BLaER1 (cell line): ENCODE measurements around the gene CKMT2.

Experiments used
- H3K27ac ChIP-seq: shearing (Covaris generic); formaldehyde crosslinking; 2 replicates; pipeline ENCODE4 v1.8.1; 2022
- H3K27me3 ChIP-seq: shearing (Covaris generic); formaldehyde crosslinking; 2 replicates; pipeline ENCODE4 v1.8.1; 2022
- H3K36me3 ChIP-seq: shearing (Covaris generic); formaldehyde crosslinking; 2 replicates; pipeline ENCODE4 v1.8.1; 2022
- H3K4me1 ChIP-seq: shearing (Covaris generic); formaldehyde crosslinking; 2 replicates; pipeline ENCODE4 v1.8.1; 2022
- H3K4me2 ChIP-seq: shearing (Covaris generic); formaldehyde crosslinking; 2 replicates; pipeline ENCODE4 v1.8.1; 2022
- H3K4me3 ChIP-seq: shearing (Covaris generic); formaldehyde crosslinking; 2 replicates; pipeline ENCODE4 v1.8.1; 2022
- H3K9ac ChIP-seq: shearing (Covaris generic); formaldehyde crosslinking; 2 replicates; pipeline ENCODE4 v1.8.1; 2022
- H3K9me3 ChIP-seq: shearing (Covaris generic); formaldehyde crosslinking; 2 replicates; pipeline ENCODE4 v1.8.1; 2022
- H4K20me1 ChIP-seq: shearing (Covaris generic); formaldehyde crosslinking; 2 replicates; pipeline ENCODE4 v1.8.1; 2022
- Cebpa-rat ChIP-seq: shearing (Covaris generic); IDR thresholded peaks from 2 replicates; pipeline ENCODE4 v1.8.1; 2022

Gene CKMT2

GRCh38 chr5:81314581-81314980 is 81.5 kb downstream of the CKMT2 start:
- no peak for TF ChIP-seq Cebpa-rat
- Histone ChIP-seq H3K27me3 (no peaks in the 10 kb centered on the region), H3K4me3 (no peak overlapping the region), H4K20me1 (no peaks in the 10 kb centered on the region), H3K4me2 (no peak overlapping the region), H3K36me3 (peaks cover 27% of the 10 kb centered on the region), H3K27ac (no peak overlapping the region), H3K9ac (no peak overlapping the region), H3K9me3 (no peaks in the 10 kb centered on the region), H3K4me1 (no peaks in the 10 kb centered on the region)

GRCh38 chr5:81315336-81315735 is 82.2 kb downstream of the CKMT2 start:
- H3K4me2 ChIP-seq, result no peak overlapping the region
- no peak overlapping the region for H3K27ac ChIP-seq
- no peak overlapping the region for H3K9ac ChIP-seq
- H3K9me3 ChIP-seq, result no peaks in the 10 kb centered on the region
- no peaks in the 10 kb centered on the region for H3K27me3 ChIP-seq
- no peak for TF ChIP-seq Cebpa-rat
- no peaks in the 10 kb centered on the region for H3K4me1 ChIP-seq
- peaks cover 25% of the 10 kb centered on the region for H3K36me3 ChIP-seq
- no peaks in the 10 kb centered on the region for H4K20me1 ChIP-seq
- no peak overlapping the region for H3K4me3 ChIP-seq

GRCh38 chr5:81315830-81316229 is 82.7 kb downstream of the CKMT2 start:
- Histone ChIP-seq H3K9ac (no peak overlapping the region), H3K9me3 (no peaks in the 10 kb centered on the region), H4K20me1 (no peaks in the 10 kb centered on the region), H3K4me2 (no peak overlapping the region), H3K36me3 (peaks cover 20% of the 10 kb centered on the region), H3K27me3 (no peaks in the 10 kb centered on the region), H3K4me3 (no peak overlapping the region), H3K4me1 (no peaks in the 10 kb centered on the region), H3K27ac (no peak overlapping the region)
- no peak for TF ChIP-seq Cebpa-rat
